Nephron (organoid): ENCODE data around the gene LRRC71.
A peak's percentile ranks its signal among the peaks of the same experiment; 100 is the strongest.
"Not testable (repeated sequence)": the region's sequence is repeated elsewhere in the genome, so short reads cannot be mapped to it uniquely, and the experiment has no call there.

ENCODE experiments used
- H3K27ac Mint-ChIP-seq, 3 experiments: 2 replicates each; pipeline ENCODE4 v1.8.0; 2020; ENCODE audit warnings: mixed read lengths in 3 of 3, mild to moderate bottlenecking in 2 of 3, moderate library complexity in 1 of 3
- H3K27me3 Mint-ChIP-seq: 2 replicates; pipeline ENCODE4 v1.8.0; 2021; ENCODE audit warnings: low read depth, mild to moderate bottlenecking, moderate library complexity, mixed read lengths
- H3K36me3 Mint-ChIP-seq: 2 replicates; pipeline ENCODE4 v1.8.0; 2020; ENCODE audit warnings: low read depth, mixed read lengths
- H3K4me1 Mint-ChIP-seq: 2 replicates; pipeline ENCODE4 v1.8.0; 2020; ENCODE audit warnings: mixed read lengths
- H3K4me3 Mint-ChIP-seq, 3 experiments: 2 replicates each; pipeline ENCODE4 v1.8.0; 2020; ENCODE audit warnings: mild to moderate bottlenecking in 3 of 3, mixed read lengths in 3 of 3, moderate library complexity in 2 of 3
- H3K9me3 Mint-ChIP-seq: 2 replicates; pipeline ENCODE4 v1.8.0; 2020; ENCODE audit warnings: mixed read lengths
- CTCF ChIP-seq, 3 experiments: fragments of 200-600 bp; sonication (generic); IDR thresholded peaks; one replicate each; pipeline ENCODE4 v1.5.0; 2021; ENCODE audit warnings: antibody characterized with exemption in 3 of 3; ENCODE audit not compliant: unreplicated experiment in 3 of 3

Gene LRRC71

DNA sequence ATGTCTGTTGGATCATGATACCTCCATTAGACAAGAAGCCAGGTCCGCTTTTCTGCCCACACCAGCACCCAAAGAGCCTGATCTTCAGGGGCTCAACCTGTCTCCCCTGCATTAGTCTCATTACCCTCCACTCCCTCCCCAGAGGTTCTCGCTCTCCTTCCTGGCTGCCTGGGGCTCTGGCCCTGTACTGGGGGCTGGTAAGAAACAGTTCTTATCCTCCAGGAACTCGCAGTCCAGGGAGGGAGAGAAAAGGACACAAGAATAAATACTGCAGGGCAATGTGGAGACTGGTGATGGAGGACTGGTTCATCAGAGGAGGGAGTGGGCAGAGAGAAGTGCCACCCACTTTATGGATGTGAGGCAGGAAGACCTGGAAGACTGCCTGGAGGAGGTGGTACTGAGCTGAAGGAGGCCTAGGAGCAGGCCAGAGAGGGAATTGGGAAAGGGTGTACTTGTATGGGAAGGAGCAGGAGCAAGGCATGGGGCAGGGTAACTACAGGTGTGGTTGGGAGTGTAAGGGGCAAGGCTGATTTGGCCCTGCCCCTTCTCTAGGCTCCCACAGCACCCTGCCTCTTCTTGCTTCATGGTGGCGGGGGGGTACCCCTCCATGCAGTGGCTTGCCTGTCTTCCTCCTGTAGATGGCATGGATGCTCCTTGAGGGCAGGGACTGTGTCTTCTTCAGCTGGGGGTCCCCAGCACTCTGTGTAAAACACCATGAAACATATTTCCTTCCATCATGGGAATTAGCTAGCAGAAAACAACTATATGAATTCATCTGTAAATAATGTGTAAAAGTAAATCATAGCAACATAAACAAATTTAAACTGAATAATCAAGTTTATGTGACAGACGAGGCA, 5.0 kb downstream of the LRRC71 start:
- Mint-ChIP-seq H3K27me3 (peaks cover 98% of the 10 kb centered on the region), H3K4me1 (peaks cover 20% of the 10 kb centered on the region), H3K36me3 (no peaks in the 10 kb centered on the region), H3K27ac (peak overlapping the region in 1 of 3 experiments; percentile 19), H3K9me3 (no peaks in the 10 kb centered on the region), H3K4me3 (peak overlapping the region; percentile 12 to 63 (median 30))
- no peak for TF ChIP-seq CTCF (IDR thresholded peaks at IDR 0.05; ENCODE audit: unreplicated experiment in 3 of 3)

GRCh38 chr1:156926175-156926574, 5.7 kb downstream of the LRRC71 start:
- Mint-ChIP-seq H3K27ac (no peak overlapping the region), H3K36me3 (no peaks in the 10 kb centered on the region), H3K4me3 (peak overlapping the region; percentile 24 to 56 (median 32)), H3K27me3 (peaks cover 98% of the 10 kb centered on the region), H3K4me1 (peaks cover 20% of the 10 kb centered on the region), H3K9me3 (no peaks in the 10 kb centered on the region)
- no peak for TF ChIP-seq CTCF (IDR thresholded peaks at IDR 0.05; ENCODE audit: unreplicated experiment in 3 of 3)

DNA sequence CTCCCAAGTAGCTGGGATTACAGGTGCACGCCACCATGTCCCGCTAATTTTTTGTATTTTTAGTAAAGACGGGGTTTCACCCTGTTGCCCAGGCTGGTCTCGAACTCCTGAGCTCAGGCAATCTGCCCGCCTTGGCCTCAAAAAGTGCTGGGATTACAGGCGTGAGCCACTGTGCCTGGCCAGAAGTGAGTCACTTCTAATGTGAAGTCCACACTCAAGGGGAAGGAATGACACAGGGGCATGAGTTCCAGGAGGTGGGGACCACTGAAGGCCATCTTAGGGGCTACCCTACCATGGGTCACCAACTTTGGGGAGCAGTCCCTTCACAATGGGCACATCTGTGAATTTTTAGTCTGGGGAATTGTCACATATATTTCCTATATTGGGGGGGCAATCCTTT, 6.3 kb downstream of the LRRC71 start:
- H3K27ac Mint-ChIP-seq, H3K36me3 Mint-ChIP-seq, H3K9me3 Mint-ChIP-seq: not testable (repeated sequence)
- Mint-ChIP-seq H3K4me3 (peak overlapping the region in 1 of 3 experiments; percentile 12), H3K4me1 (peaks cover 24% of the 10 kb centered on the region), H3K27me3 (peaks cover 98% of the 10 kb centered on the region)

GRCh38 chr1:156927215-156928042, 7.0 kb downstream of the LRRC71 start:
- Mint-ChIP-seq H3K4me1 (peaks cover 30% of the 10 kb centered on the region), H3K36me3 (no peaks in the 10 kb centered on the region), H3K4me3 (peak overlapping the region; percentile 4 to 69 (median 64)), H3K9me3 (no peaks in the 10 kb centered on the region), H3K27ac (no peak overlapping the region), H3K27me3 (peaks cover 91% of the 10 kb centered on the region)
- peak; percentile 56 to 78 (median 74) for TF ChIP-seq CTCF (IDR thresholded peaks at IDR 0.05; ENCODE audit: unreplicated experiment in 3 of 3)

GRCh38 chr1:156928043-156928602, 7.7 kb downstream of the LRRC71 start:
- TF ChIP-seq CTCF (IDR thresholded peaks at IDR 0.05; ENCODE audit: unreplicated experiment in 3 of 3), result no peak
- H3K9me3 Mint-ChIP-seq, result no peaks in the 10 kb centered on the region
- H3K27me3 Mint-ChIP-seq, result peaks cover 84% of the 10 kb centered on the region
- H3K27ac Mint-ChIP-seq, result no peak overlapping the region
- H3K36me3 Mint-ChIP-seq, result no peaks in the 10 kb centered on the region
- H3K4me1 Mint-ChIP-seq, result peaks cover 35% of the 10 kb centered on the region
- H3K4me3 Mint-ChIP-seq, result peak overlapping the region; percentile 64 to 74 (median 69)

GRCh38 chr1:156929596-156930238, 9.3 kb downstream of the LRRC71 start:
- Mint-ChIP-seq H3K27me3 (peaks cover 68% of the 10 kb centered on the region), H3K4me3 (no peak overlapping the region), H3K9me3 (no peaks in the 10 kb centered on the region), H3K27ac (no peak overlapping the region), H3K36me3 (peaks cover 3% of the 10 kb centered on the region), H3K4me1 (peaks cover 38% of the 10 kb centered on the region)
- no peak for TF ChIP-seq CTCF (IDR thresholded peaks at IDR 0.05; ENCODE audit: unreplicated experiment in 3 of 3)
